Left lung (tissue), 10 donors: ENCODE measurements around the gene CDH4. TPM values are rescaled to one million over a fixed set of nuclear protein-coding genes. Genes with fewer than 3 reads are reported as not detected.
A peak's percentile ranks its signal among the peaks of the same experiment; 100 is the strongest.

Experiments
- ATAC-seq: fragments of 200-7000 bp; cut with Tn5 transposase; one replicate; pipeline ENCODE4 v1.9.1; 2020; ENCODE audit warnings: moderate library complexity
- DNase-seq, 4 donors: peaks; one replicate each; pipeline ENCODE4 v3.0.0-alpha.2; 2013 to 2020
- H3K27ac ChIP-seq, 2 donors: fragments of 200-600 bp; sonication (generic) in 1 of 2; one replicate each; pipeline versions ENCODE4 v1.5.0 to v1.8.0; 2020 to 2021
- H3K27me3 ChIP-seq, 2 donors: fragments of 200-600 bp; sonication (generic) in 1 of 2; one replicate each; pipeline versions ENCODE4 v1.5.0 to v1.8.0; 2020 to 2021
- H3K36me3 ChIP-seq, 2 donors: fragments of 200-600 bp; sonication (generic) in 1 of 2; one replicate each; pipeline versions ENCODE4 v1.5.0 to v1.8.0; 2020 to 2021
- H3K4me1 ChIP-seq, 2 donors: fragments of 200-600 bp; one replicate each; pipeline ENCODE4 v1.8.0; 2021
- H3K4me3 ChIP-seq, 2 donors: fragments of 200-600 bp; sonication (generic) in 1 of 2; one replicate each; pipeline versions ENCODE4 v1.5.0 to v1.8.0; 2020 to 2021; ENCODE audit warnings: mild to moderate bottlenecking in 1 of 2
- H3K9me3 ChIP-seq, 2 donors: fragments of 200-600 bp; sonication (generic) in 1 of 2; one replicate each; pipeline versions ENCODE4 v1.5.0 to v1.8.0; 2020 to 2021
- CTCF ChIP-seq, 2 donors: fragments of 200-600 bp; sonication (generic) in 1 of 2; IDR thresholded peaks; one replicate each; pipeline versions ENCODE4 v1.5.0 to v1.8.0; 2021; ENCODE audit warnings: antibody characterized with exemption in 2 of 2
- intact Hi-C, 2 donors: fragments of 100-400 bp; cut with DNase I; formaldehyde crosslinking; loops; one replicate each; pipeline versions ENCODE4 v1.11.2 to v1.14.2; 2022
- polyA plus RNA-seq, 6 donors: library from polyadenylated mRNA; unstranded; fragments of 120-200 nt; gene quantifications; one replicate each; pipeline ENCODE4 v1.2.1, GENCODE V29; 2013; ENCODE audit not compliant: insufficient read length in 6 of 6
- total RNA-seq, 2 donors: library from RNA; stranded (reverse); fragmentation: NEBNext Ultra II Directional; extraction: Animal tissue kit (Norgen Biotek cat#: 25700); gene quantifications; one replicate each; pipeline ENCODE4 v1.2.1, GENCODE V29; 2021
- donor health status: DM: no; HTN: yes; CAD: no.
- donor health status: DM: no; HTN: no; CAD: no.

Gene CDH4
- total and polyA plus RNA-seq, 8 donors, result 0.24 to 10.8 (median 5.1) TPM

GRCh38 chr20:61349447-61350165 lies 97.5 kb downstream of the CDH4 start:
- Histone ChIP-seq H3K27ac (no peak overlapping the region), H3K4me1 (no peaks in the 10 kb centered on the region), H3K4me3 (no peak overlapping the region), H3K36me3 (no peaks in the 10 kb centered on the region), H3K27me3 (peaks cover 0 to 68% of the 10 kb centered on the region in 2 donors), H3K9me3 (no peaks in the 10 kb centered on the region)
- no peak for TF ChIP-seq CTCF (IDR thresholded peaks at IDR 0.05)
- ATAC-seq, result no peak
- no peak for DNase-seq
- intact Hi-C loops, result no loop called here

GRCh38 chr20:61350500-61351250 lies 98.6 kb downstream of the CDH4 start:
- intact Hi-C loops, result no loop called here
- DNase-seq, result no peak
- Histone ChIP-seq H3K4me3 (no peak overlapping the region), H3K36me3 (no peaks in the 10 kb centered on the region), H3K27ac (no peak overlapping the region), H3K4me1 (no peaks in the 10 kb centered on the region), H3K27me3 (peaks cover 0 to 60% of the 10 kb centered on the region in 2 donors), H3K9me3 (no peaks in the 10 kb centered on the region)
- ATAC-seq, result no peak
- no peak for TF ChIP-seq CTCF (IDR thresholded peaks at IDR 0.05)

- no peaks in the 10 kb centered on the region for H3K36me3 ChIP-seq
- H3K4me1 ChIP-seq, result no peaks in the 10 kb centered on the region
- intact Hi-C loops, result no loop called here
- TF ChIP-seq CTCF (IDR thresholded peaks at IDR 0.05), result no peak
- no peak overlapping the region for H3K4me3 ChIP-seq
- H3K27me3 ChIP-seq, result peaks cover 0 to 58% of the 10 kb centered on the region in 2 donors
- ATAC-seq, result no peak
- DNase-seq, result peak in 1 of 4 donors; percentile 51
- no peak overlapping the region for H3K27ac ChIP-seq
- H3K9me3 ChIP-seq, result no peaks in the 10 kb centered on the region
Measured at GRCh38 chr20:61352346-61353260, 100.5 kb downstream of the CDH4 start.

GRCh38 chr20:61353261-61354000 lies 101.4 kb downstream of the CDH4 start:
- Histone ChIP-seq H3K36me3 (no peaks in the 10 kb centered on the region), H3K27ac (no peak overlapping the region), H3K4me3 (no peak overlapping the region), H3K4me1 (no peaks in the 10 kb centered on the region), H3K27me3 (peaks cover 0 to 66% of the 10 kb centered on the region in 2 donors), H3K9me3 (no peaks in the 10 kb centered on the region)
- DNase-seq, result peak in 1 of 4 donors; percentile 32
- no peak for TF ChIP-seq CTCF (IDR thresholded peaks at IDR 0.05)
- ATAC-seq, result no peak
- intact Hi-C loops, result no loop called here
